Fibroblast of pulmonary artery (primary cell): ENCODE data around the gene SRPRA.
A peak's percentile ranks its signal among the peaks of the same experiment; 100 is the strongest.

Source experiments
- DNase-seq: peaks from one replicate; pipeline ENCODE4 v3.0.0-alpha.2; 2010; ENCODE audit warnings: low read depth
- H3K4me3 ChIP-seq: replicated peaks from 2 replicates; pipeline ENCODE4 v1.5.1; 2011; ENCODE audit warnings: low read depth, mild to moderate bottlenecking, control low read depth, low read length, moderate library complexity
- CTCF ChIP-seq: IDR thresholded peaks from 2 replicates; pipeline ENCODE4 v1.5.1; 2011; ENCODE audit warnings: mild to moderate bottlenecking, control low read depth, low read length, inconsistent platforms; ENCODE audit errors: missing control alignments

Gene SRPRA

GRCh38 chr11:126304457-126305075, 35.9 kb upstream of the SRPRA start:
- DNase-seq: no peak
- peak overlapping the region; percentile 89 for H3K4me3 ChIP-seq
- no peak for TF ChIP-seq CTCF

GRCh38 chr11:126303623-126304456, 35.1 kb upstream of the SRPRA start, which contains the start of gene DCPS:
DCPS (plus strand) TSS chr11:126304060; CDS start chr11:126304081, 21 bp downstream.
- no peak for TF ChIP-seq CTCF
- DNase-seq: peak; percentile 91
- peak within 1 kb of the TSS; percentile 89 for H3K4me3 ChIP-seq

GRCh38 chr11:126297004-126297403, 28.3 kb upstream of the SRPRA start:
- no peak overlapping the region for H3K4me3 ChIP-seq
- TF ChIP-seq CTCF: no peak
- no peak for DNase-seq

DNA sequence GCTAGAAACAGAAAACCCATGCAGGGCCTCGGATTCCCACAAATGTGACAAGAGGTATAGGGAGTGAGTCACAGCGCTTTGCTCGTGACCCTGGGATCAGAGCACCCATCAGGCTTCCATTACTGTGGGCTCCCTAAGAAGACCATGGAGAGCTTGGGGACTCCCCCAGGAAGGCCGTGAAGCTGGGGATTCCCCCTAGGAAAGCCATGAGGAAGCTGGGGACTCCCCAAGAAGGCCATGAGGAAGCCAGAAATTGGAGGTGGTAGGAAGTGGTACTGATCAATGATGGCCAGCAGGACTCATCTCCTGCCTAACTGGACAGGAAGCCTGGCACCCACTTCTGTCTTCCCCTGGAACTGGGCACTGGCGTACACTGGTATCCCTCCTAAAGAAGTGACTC, 25.0 kb upstream of the SRPRA start:
- TF ChIP-seq CTCF: no peak
- H3K4me3 ChIP-seq: no peak overlapping the region
- no peak for DNase-seq

DNA sequence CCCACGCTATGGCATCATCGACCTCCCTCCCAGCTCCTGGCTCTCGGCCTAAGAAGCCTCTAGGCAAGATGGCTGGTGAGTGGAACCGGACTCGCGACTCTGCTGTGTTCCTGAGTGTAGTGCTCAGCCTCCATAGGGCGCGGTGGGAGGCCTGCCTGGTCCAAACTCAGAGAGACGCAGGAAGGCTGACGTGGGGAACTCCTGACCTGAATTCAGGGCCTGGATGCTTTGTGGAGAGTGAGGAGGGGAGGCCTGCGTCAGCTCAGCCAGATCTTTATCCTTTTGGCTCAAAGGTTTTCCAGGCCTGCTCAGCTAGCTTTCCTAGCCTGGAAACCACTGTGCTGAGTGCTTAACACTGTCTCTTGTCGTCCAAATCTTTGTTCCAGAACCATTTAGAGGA, 22.2 kb upstream of the SRPRA start:
- no peak overlapping the region for H3K4me3 ChIP-seq
- DNase-seq: no peak
- TF ChIP-seq CTCF: no peak

GRCh38 chr11:126288237-126288636, 19.5 kb upstream of the SRPRA start:
- H3K4me3 ChIP-seq: no peak overlapping the region
- no peak for DNase-seq
- TF ChIP-seq CTCF: no peak
